Measurements from ENCODE around the gene PRKAB2.
"Not testable (repeated sequence)": the region's sequence is repeated elsewhere in the genome, so short reads cannot be mapped to it uniquely, and the experiment has no call there.

Gene PRKAB2

GRCh38 chr1:147156642-147157041, 15.6 kb downstream of the PRKAB2 start:
- no peak for FAIRE-seq
- no peak for TF ChIP-seq POLR2A (IDR thresholded peaks at IDR 0.05; ENCODE audit: low read depth, low read length)
- DNase-seq (ENCODE audit: insufficient read length, low spot score) = no peak

GRCh38 chr1:147152772-147153171, 19.5 kb downstream of the PRKAB2 start:
- FAIRE-seq (no peak), DNase-seq (ENCODE audit: insufficient read length, low spot score) (no peak)

GRCh38 chr1:147151244-147151643, 21.0 kb downstream of the PRKAB2 start:
- no peak for DNase-seq (ENCODE audit: insufficient read length, low spot score)
- TF ChIP-seq POLR2A (IDR thresholded peaks at IDR 0.05; ENCODE audit: low read depth, low read length) = no peak
- no peak for FAIRE-seq

More at GRCh38 chr1:147152772-147153171, 19.5 kb downstream of the PRKAB2 start:
- no peak for TF ChIP-seq POLR2A (IDR thresholded peaks at IDR 0.05; ENCODE audit: low read depth, low read length)

GRCh38 chr1:147142886-147143285, 29.4 kb downstream of the PRKAB2 start:
- FAIRE-seq (no peak), DNase-seq (ENCODE audit: insufficient read length, low spot score) (no peak)
- TF ChIP-seq POLR2A (IDR thresholded peaks at IDR 0.05; ENCODE audit: low read depth, low read length) = no peak

- FAIRE-seq = peak; percentile 89
- DNase-seq (ENCODE audit: insufficient read length, low spot score) = not testable (repeated sequence)
These were observed 41.5 kb downstream of the PRKAB2 start for GRCh38 chr1:147130721-147131120.

GRCh38 chr1:147129116-147129873, 43.0 kb downstream of the PRKAB2 start:
- no peak for DNase-seq (ENCODE audit: insufficient read length, low spot score)
- no peak for TF ChIP-seq POLR2A (IDR thresholded peaks at IDR 0.05; ENCODE audit: low read depth, low read length)
- FAIRE-seq = no peak

- no peak for TF ChIP-seq POLR2A (IDR thresholded peaks at IDR 0.05; ENCODE audit: low read depth, low read length)
- FAIRE-seq (no peak), DNase-seq (ENCODE audit: insufficient read length, low spot score) (no peak)
These were observed 48.0 kb downstream of the PRKAB2 start for GRCh38 chr1:147124266-147124665.

GRCh38 chr1:147117109-147117508, 55.2 kb downstream of the PRKAB2 start:
- DNase-seq (ENCODE audit: insufficient read length, low spot score) (no peak), FAIRE-seq (no peak)
- no peak for TF ChIP-seq POLR2A (IDR thresholded peaks at IDR 0.05; ENCODE audit: low read depth, low read length)

- FAIRE-seq = no peak
- TF ChIP-seq POLR2A (IDR thresholded peaks at IDR 0.05; ENCODE audit: low read depth, low read length) = no peak
- no peak for DNase-seq (ENCODE audit: insufficient read length, low spot score)
These were observed 56.8 kb downstream of the PRKAB2 start for GRCh38 chr1:147115496-147115895.

GRCh38 chr1:147115079-147115478, 57.2 kb downstream of the PRKAB2 start:
- not testable (repeated sequence) for FAIRE-seq; DNase-seq (ENCODE audit: insufficient read length, low spot score)

GRCh38 chr1:147114353-147114752, 57.9 kb downstream of the PRKAB2 start:
- not testable (repeated sequence) for FAIRE-seq; DNase-seq (ENCODE audit: insufficient read length, low spot score)

GRCh38 chr1:147111381-147112130, 60.7 kb downstream of the PRKAB2 start:
- FAIRE-seq (no peak), DNase-seq (ENCODE audit: insufficient read length, low spot score) (no peak)
- TF ChIP-seq POLR2A (IDR thresholded peaks at IDR 0.05; ENCODE audit: low read depth, low read length) = no peak

- no peak for FAIRE-seq
- DNase-seq (ENCODE audit: insufficient read length, low spot score) = no peak
- TF ChIP-seq POLR2A (IDR thresholded peaks at IDR 0.05; ENCODE audit: low read depth, low read length) = no peak
These were observed 61.4 kb downstream of the PRKAB2 start for GRCh38 chr1:147110872-147111271.

- no peak for DNase-seq (ENCODE audit: insufficient read length, low spot score)
- no peak for TF ChIP-seq POLR2A (IDR thresholded peaks at IDR 0.05; ENCODE audit: low read depth, low read length)
- no peak for FAIRE-seq
These were observed 61.8 kb downstream of the PRKAB2 start for GRCh38 chr1:147110434-147110833.

- FAIRE-seq = no peak
- no peak for TF ChIP-seq POLR2A (IDR thresholded peaks at IDR 0.05; ENCODE audit: low read depth, low read length)
- no peak for DNase-seq (ENCODE audit: insufficient read length, low spot score)
These were observed 62.5 kb downstream of the PRKAB2 start for GRCh38 chr1:147109762-147110161.

Measured in H54 (cell line).